DMS114 treated with DMSO at 0.1 percent for 48 hours (cell line): ENCODE results near the gene LAD1.

Source experiments
- DNase-seq: peaks from one replicate; lab custom pipeline; 2025; ENCODE audit not compliant: unreplicated experiment; lab: John Stamatoyannopoulos, UW

The LAD1 gene

DNA sequence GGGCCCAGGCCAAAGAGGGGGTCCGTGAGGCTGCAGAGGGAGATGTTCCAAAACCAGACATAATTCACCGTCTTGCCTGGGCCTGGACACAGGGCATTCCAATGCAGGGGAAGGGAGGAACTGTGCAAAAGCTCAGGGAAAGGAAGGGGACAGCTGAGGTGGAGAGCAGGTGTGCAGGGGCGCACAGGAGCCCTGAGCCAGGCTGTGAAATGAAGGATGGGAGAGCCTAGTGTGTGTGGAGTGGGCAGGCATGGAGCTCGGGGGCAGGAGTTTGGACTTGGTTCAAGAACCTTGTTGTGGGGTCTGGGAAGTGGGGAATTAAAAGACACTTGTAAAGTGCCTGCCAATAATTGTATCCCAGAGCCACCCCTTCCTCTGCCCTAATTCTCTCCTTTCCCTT is 20.1 kb upstream of the LAD1 start:
- DNase-seq: no peak

DNA sequence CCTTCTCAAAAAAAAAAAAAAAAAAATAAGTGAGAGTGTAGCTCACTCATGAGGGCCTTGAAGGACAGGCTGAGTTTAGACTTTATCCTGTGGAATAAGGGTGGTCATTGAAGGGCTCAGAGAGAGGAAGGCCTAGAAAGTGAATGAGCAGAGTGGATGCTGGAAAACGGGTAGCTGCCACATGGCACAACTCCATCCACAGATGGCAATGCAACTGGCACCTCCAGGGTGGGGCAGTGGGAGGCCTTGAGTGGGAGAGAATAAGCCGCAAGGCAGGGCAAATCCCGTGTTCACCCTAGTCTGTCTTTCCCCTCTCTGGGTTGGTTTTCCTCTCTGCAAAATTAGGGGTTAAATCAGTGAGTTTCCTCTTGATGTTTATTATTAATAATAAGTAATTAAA is 19.3 kb upstream of the LAD1 start:
- no peak for DNase-seq

DNA sequence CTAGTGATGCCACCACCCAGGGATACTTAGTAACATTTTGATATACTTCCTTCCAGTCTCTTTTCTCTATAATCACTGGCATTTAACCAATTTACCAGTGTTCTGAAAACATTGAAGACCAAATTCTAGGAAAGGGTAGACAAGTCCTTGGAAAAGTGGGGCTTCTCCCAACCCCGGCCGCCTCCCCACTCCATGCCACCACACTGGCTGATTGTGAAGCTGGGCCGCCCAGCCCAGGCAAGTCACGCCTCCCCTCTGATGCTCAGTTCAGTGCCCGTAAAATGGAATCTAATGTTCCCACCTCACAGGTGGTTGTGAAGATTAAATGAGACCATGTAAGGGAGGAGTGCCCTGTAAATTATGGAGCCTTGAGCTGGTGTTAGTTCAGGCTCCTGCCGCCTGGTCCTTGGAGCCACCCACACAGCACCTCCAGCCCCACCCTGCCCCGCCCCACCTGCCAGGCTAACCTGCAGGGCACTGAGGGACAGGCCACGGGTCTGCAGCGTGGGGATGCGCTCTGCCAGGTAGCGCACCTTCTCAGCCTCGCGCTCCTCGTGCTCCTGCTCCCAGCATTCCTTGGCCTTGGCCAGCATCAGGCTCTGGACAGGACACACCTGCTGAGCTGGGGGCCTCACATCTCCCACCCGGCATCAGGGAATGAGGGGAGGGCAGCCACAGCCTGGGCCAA is 15.1 kb upstream of the LAD1 start:
- no peak for DNase-seq

DNA sequence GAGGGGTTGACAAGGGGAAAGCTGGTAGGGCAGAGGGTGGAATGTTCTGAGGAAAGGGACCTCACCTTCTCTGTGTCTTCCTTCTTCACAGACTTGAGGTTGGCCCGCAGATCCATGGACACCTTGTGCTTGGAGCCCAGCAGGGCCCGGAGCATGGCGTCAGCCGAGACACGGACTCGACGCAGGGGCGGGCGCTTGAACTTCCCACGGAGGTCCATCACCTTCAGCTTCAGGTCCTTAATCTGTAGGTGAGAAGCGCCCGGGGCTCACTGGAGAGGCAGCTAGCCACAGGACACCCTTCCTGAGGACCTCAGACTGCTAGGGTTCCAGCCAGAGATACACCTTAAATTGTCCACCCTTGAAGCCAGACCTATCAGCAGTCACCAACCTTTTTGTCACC is 12.2 kb upstream of the LAD1 start:
- DNase-seq: no peak

DNA sequence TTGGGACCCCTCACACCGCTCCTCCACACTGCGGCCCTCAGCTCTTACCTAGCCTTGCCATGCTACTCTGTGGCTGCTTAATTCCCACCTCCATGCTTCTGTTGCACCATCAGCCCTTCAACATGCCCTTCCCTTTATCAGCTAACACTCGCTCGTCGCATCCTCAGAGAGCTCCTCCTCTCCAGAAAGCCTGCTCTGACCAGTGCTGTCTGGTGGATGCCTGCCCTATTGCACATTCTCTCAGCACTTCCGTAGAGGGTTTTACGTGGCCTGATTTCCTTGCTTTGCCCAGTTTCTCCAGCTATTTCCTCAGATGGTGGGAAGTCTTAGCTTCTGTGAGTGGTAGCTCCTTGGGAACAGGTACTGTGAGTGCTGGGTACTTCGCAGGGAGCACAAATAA is 10.3 kb upstream of the LAD1 start:
- no peak for DNase-seq

DNA sequence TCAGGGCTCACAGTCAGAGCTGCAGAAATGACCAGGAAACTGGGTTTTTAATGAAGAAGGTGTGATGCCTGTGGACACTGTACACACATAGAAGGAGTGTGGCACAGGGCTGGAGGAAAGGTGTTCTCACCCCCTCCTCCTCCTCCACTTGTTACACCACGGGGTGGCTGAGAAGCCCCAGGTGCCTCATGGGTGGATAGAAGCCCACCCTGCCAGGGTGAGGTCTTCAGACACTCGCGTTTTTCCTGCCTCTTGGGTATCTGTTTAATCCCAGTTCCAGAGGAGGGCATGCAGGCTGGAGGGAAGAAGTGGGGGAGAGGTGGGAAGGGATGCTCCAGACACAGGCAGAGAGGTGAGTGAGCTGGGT is 9.7 kb upstream of the LAD1 start:
- no peak for DNase-seq

DNA sequence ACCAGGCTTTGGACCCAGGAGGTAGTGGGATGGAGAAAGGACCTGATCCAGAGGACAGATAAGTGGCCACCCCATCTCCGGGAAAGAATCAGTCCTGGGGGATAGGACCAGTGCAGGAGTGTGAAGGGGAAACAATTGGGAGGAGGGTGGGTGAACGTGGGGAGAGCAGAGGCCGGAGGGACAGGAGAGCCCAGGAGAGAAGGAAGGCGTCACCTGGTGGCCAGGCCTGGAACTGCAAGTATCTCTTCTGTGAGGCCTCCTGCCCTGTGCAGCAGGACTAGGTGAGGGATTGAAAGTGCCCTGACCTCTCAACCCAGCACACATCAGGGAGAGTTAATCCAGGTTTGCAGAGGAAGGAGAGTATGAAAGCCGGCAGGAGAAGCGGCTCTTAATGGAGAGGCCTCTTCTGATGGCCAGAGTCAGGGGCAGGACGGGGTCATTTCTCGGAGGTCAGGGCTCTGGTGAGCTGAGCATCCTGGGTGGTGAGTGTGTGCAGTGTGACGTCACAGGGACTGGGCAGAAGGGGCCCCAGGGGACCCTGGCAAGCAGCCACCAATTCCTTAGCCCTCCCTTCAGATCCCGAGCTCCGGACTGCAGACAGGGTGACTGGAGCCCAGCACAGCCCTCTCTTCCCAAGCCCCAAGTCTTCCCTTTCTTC is 9.2 kb upstream of the LAD1 start:
- DNase-seq: peak; percentile 41

DNA sequence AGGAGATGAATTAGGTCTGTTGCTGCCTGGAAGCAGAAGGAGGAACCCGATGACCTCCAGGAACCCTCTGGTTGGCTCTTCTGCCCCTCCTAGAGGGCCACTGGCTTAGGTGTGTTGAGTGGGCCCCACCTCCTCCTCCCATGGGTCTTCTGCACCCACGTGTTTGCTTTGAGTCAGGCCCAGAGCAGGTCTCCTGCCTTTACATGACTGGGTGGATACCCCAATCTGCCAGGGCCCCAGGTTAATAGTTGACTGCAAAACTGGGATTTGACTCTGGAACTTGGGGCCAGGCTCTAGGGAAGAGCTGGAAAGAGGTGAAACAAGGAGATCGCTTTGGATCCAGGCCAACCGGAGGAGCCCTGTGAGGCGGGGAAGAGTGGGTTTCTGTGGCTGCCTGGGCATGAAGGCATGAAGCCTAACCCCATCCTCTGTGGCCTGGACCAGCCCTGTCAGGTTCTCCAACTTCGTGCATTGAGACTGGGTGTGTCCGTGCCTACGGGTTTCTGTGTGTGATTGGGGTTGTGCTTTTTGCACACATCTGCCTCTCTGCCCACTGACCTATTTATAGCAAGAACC is 7.8 kb upstream of the LAD1 start:
- DNase-seq: no peak

DNA sequence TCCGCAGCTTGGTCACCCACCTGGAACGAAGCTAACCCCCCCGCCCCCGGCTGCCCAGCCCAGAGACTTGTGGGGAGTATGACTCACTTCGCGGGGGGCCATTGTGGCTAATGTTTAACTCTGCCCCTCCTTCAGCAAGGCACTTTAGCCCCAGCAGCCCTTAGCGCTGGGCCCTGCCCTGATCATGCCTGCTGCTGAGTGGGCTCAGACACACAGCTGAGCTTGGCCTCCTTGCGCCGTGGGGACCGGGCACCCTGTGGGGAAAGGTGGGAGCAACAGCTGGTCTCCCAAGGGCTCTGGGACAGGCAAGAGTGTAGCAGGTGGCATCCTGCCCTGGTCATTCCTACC is 6.3 kb upstream of the LAD1 start:
- no peak for DNase-seq

DNA sequence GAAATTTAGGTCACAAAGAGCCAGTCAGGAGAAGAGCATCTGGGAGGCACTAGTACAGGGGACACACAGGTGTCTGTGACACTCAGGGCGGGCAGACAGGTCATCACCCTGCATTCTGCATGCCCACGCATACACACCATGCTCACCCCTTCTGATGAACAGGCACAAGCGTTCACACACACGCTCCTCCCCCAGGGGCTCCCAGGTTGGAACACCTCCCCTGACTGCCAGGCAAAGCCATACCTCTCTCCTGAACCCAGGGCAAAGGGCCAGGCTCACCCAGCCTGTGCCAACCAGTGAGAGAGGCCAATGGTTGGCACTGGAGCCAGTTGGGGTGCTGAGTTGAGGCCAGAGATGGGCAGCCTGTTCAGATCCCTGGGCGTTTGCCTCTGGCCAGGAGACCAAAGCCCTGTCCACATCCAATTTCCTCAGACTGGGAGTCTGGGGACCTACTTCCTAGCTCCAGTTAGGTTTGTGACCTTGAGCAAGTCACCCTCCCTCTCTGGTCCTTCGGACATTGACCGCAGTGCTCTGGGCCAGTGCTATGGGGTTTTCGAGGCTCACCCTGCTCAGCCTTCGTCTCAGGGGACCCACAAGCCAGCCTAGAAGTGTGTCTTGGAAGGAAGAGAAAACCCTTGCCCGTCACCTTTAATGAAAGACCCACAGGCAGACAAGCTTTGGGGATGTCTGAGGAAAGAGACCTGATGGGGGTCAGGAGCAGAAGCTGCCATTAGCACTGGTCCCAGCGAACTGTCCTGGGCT is 5.8 kb upstream of the LAD1 start:
- DNase-seq: no peak

DNA sequence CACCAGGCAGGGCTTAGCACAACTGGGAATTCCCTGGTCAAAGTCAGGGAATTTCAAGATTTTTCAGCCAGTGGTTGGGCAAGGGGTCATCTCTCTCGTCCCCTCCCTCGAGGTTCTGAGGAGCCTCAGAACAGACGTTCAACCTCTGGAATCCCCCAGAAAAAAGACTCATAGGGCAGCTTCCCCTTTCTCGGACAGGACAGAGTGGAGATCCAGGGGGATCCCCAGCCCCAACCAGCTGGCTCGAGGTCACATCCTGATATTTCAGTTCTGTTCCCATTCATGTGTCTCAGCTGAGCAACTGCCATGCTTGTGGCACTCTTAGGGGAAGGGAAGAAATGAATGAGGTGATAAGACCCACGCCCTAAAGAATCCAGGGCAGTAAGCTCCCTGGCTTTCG is 4.9 kb upstream of the LAD1 start:
- DNase-seq: no peak

DNA sequence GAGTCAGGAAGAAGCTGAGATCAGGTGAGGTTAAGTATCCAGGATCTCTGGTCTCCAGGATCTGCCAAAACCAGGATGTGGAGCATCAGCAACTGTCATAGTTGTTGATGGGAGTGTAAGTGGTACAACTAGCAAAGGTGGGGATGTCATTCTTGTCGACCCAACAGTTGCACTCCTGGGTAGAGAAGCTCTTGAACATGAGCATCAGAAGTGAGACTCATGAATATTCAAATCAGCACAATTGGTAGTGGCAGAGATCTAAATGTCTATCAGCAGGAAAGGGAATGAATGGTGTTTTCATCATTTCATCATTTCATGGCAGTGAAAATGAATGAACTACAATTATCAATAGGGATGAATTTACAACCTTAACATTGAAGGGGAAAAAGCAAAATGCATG is 4.2 kb upstream of the LAD1 start:
- DNase-seq: no peak

DNA sequence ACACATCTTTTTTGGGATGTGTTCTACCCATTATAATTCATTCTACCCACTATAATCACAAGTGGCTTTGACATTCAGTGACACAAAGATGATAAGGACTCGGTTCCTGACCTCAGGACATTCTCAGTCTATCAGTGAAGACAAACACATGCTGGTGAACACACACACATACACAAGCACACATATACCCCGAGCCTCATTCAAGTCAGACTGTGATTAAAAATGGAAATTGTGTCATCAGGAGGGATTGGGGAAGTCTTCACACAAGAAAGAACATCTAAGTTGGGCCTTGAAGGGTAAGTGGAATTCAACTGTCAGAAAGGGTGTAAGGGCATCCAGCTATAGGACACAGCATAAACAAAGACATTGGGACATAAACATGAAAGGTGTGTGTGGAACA is 2.6 kb upstream of the LAD1 start:
- no peak for DNase-seq

DNA sequence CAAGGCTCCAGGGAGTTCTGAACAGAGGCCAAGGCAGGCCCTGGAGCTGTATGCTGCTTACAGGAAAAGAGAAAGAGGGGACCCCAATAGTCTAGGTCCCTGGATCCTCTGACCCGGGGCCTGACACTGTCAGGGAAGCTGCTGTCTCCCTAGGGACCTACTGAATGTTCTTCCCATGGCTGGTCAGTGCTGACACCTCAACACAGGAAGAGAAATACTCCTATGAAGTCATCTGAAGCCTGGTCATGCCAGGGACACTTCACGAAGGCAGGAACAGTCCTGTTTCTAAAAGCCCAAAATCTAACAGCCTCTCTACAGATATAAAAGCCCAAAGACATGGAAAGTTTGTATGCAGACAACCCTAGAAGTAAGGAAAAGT is 1.7 kb upstream of the LAD1 start:
- no peak for DNase-seq

DNA sequence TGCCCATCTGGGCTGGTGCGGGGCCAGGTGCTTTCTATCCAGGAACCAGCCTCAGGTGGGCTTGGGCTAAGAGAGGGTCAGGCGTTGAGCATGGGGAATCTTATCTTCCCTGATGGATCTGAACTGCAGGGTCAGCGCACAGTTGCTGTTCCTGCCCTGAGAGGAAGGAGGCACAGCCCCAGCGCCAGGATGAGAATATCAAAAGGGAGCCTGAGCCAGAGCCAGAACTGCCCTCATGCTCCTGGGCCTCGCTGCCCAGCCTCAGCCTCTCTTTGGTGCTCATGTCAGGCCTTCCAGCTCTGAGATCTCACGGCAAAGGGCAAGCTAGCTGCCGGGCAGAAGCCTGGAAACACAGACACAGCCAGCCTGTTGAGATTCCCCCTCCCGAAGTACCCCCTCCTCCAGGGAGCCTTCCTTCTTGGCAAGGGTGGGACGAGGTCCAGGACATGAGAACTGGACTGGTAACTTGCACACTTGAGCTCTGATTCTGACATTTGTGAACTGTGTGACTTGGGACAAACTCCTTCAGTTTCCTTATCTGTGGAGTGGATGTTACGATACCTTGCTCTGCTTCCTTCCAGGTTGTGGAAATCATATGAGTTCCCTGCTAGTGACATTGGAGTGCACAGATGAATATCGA is 1.2 kb upstream of the LAD1 start:
- DNase-seq: no peak

DNA sequence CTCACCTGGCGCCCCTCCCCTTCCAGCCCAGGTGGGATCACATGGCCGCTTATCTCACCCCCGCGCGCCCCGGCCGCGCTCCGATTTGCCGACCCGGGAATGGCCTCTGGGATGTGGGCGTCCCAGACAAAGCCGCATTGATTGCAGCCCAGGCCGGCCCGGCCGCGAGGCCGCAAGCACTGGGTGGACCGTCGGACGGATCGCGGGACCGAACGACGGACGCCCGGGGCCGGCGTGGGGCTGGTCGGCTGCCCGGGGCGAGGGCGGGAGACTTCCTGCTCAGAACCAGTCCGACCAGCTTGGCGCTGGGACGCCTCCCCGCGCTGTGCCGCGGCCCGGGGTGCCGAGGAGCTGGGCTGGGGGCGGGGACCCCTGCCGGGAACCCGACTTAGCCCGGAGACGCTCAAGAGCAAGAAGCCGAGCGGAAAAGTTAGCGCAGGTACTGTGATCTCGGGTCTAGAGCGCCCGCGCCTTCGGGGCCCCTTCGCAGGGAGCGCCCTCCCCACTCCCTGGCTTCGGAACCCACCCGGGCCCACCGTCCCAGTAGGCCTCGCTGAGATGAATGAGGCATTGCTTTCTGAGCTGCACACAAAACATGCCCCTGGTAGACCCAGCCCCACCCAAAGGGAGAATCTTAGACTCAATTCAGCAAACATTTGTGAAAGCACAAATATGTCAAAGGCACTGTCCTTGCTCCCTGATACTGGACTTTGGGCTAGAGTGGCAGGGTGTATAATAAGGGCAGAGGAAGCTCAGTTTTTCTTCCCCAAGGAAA is 415 bp upstream of the LAD1 start:
- DNase-seq: no peak

DNA sequence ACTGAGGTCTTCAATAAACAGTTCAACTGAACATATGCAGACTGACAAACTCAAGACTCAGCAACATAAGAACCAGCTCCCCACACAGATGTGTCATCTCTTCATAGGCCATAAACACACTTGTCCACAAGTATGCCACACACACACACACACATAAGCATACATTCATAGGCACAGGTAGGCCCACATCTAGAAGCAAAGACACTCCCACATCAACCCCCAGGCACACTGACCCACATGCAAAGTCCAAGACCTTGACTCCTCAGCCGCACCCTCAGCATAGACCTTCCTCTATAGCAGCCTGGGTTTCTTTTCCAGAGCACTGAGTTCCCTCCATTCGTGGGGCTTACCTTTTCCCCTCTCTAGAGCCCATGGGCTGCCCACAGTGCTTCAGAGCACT is 1.4 kb downstream of the LAD1 start:
- no peak for DNase-seq

DNA sequence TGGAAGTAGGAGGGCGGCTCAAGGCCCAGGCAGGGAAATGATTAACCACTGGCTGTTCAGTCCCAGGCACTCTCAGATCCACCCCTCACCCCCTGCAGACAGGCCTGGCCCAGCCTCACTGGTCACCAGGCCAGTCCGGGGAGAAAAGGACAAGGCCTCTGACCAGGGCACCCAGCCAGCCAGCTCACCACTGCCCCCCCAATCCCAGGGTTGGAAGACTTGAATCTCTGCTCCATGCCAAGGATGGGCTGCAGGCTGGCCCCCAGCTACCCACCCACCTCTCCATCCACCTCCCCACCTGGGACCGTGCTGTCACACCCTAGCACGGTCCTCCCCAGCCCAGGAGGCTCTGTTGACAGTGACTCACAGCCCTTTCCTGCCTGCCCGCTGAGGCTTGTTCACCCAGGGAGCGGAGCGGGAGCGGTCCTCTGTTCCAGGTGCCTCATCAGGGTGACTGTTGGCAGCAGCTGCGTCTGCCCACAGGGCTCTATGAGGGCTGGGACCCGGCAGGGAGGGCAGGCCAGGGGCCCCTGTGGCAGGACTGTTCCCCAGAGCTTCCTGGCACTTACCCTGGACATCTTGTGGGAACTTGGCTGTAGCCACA is 2.2 kb downstream of the LAD1 start:
- DNase-seq: no peak

DNA sequence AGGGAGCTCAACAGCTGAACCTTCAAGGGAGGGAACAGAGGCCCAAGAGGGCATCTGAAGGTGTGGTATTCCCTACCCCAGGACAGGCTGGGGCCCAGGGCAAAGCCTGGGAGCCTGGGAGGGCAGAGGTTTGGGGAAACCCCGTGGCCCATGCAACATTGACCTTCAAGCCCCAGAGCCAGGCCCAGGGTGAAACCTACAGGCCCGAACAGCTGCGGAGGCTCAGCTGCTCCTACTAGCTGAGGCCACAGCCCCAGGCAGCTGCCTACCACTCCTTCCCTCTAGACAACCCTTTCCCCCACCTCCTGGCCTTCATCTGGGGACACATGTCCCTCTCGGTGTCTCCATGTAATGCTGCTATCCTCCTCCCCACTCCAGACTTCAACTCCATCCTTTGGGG is 3.2 kb downstream of the LAD1 start:
- DNase-seq: no peak

DNA sequence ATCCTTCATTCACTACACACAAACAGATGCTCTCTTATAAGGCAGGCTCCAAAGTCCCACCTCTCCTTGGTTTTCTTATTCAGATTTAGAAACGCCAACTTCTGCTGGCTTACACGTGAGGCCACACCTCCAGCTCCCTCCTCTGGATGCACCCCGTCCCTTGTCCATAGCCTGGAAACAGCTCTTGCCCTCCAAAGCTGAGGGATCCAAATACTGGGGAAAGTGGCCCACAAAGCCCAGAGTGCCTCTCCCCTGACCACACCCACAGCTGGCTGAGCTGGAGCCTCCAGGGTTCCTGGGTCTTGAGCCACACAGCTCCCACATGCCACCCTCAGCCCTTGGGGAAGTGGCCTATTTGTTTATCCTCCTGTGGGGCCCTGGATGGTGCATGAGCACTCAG is 4.5 kb downstream of the LAD1 start:
- no peak for DNase-seq

DNA sequence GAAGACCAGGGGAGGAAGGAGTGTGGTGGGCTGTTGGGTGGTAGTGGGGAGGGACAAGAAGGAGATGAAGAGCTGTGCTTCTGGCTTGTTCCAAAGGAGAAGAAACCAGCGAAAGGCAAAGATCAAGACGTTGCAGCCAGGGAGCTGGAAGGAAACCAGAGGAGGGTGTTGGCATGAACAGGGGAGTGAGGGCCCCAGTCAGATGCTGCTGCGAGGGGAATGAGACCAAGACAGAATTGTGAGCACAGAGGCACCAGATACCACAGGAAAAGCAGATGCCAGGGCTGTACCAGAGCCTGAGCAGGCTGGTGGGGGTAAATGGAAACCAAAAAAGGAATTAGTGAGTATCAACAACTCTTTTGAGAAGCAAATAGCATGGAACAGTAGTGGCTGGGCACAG is 6.0 kb downstream of the LAD1 start:
- DNase-seq: no peak
